ENCODE data around the gene SGK1.

GRCh38 chr6:134307870-134308269 lies 10.0 kb downstream of the SGK1 start:
- TF ChIP-seq POLR2A (IDR thresholded peaks at IDR 0.05; ENCODE audit: low read depth, low read length) = no peak
- TF ChIP-seq TAF1 (IDR thresholded peaks at IDR 0.05; ENCODE audit: borderline replicate concordance, low read depth, low read length) = no peak

Measured in GM12892 (cell line).